ENCODE data around the gene OSGEPL1.
"Not testable (repeated sequence)": the region's sequence is repeated elsewhere in the genome, so short reads cannot be mapped to it uniquely, and the experiment has no call there.

OSGEPL1 gene

DNA sequence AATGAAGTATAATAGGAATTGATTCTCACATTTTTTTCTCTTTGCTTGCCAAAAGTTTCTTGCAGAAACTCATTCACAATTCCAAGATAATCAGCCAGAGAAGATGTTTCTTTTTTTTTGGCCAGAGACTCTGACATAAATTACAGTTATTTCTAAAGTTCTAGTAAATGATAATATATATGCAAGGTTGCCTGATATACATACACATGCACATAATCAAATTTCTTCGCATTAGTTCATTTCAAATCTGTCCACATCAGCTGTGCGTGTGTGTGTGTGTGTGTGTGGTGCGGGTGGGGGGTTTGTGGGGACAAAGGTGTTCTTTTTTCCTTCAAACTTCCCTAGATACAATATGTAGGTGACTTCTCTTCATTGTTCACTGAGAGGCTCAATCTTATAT is 33.2 kb downstream of the OSGEPL1 start:
- no peak for DNase-seq (ENCODE audit: low spot score)

DNA sequence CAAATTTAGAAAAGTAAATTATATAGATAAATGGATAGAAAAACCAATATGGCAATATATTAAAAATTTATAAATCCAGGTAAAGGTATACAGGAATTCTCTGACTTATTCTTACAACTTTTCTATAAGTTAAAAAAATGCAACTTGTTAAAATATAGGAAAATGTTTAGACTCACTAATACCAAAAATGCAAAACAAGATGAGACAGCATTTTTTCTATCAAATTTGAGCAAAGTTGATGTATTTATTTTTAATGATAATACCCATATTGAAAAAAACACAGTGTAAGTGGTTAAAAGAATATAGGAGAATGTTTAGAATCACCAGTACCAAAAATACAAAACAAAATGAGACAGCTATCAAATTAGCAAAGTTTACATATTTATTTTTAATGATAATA is 35.7 kb downstream of the OSGEPL1 start:
- no peak for DNase-seq (ENCODE audit: low spot score)

DNA sequence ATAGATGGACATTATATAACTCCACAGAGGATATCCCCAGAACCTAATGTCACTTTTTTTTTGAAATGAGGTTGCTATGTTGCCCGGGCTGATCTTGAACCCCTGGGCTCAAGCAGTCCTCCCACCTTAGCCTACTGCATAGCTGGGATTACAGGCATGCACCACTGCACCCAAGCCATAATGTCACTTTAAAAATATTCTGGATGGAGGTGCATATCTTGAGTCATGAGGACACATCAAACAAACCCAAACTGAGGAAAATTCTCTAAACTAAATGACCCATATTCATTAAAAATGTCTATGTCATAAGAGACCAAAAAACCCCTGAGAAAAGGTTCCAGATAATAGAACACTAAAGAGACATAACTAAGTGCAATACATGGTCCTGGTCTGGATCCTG is 36.3 kb downstream of the OSGEPL1 start:
- DNase-seq (ENCODE audit: low spot score), result no peak

DNA sequence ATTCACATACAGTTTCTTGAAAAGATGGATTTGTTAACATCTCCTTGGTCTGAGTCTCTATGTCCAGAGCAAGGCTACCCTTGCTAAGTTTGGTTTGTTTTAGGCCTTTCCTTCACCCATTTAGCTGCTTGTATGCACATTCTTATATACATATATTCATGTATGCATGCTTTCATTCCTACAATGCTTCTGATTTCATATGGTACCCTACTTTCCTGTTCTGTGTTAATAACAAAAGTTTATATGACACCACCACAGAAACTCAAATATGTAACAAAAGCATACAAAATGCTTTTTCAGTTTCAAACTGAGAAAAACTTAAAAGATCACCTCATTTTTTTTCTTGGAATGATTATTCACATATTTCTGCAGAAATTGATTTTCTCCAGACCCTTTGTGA is 39.4 kb downstream of the OSGEPL1 start:
- DNase-seq (ENCODE audit: low spot score), result no peak

DNA sequence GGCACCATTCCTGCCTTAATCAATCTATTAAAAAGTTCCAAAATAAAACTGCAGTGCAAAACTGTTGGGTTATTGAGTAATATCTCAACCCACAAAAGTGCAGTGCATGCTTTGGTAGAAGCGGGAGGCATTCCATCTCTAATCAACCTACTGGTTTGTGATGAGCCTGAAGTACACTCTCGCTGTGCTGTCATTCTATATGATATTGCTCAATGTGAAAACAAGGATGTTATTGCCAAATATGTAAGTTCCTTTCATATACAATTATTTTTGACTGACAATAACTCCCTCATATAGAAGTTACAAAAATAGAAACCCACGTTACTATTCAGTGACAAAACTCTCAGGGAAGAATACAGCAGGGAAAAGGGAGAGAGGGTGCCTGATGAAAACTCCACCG is 43.0 kb downstream of the OSGEPL1 start:
- no peak for DNase-seq (ENCODE audit: low spot score)

DNA sequence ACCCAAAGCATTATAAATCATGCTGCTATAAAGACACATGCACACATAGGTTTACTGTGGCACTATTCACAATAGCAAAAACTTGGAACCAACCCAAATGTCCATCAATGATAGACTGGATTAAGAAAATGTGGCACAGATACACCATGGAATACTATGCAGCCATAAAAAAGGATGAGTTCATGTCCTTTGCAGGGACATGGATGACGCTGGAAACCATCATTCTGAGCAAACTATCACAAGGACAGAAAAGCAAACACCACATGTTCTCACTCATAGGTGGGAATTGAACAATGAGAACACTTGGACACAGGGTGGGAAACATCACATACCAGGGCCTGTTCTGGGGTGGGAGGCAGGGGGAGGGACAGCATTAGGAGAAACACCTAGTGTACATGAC is 45.0 kb downstream of the OSGEPL1 start:
- not testable (repeated sequence) for DNase-seq (ENCODE audit: low spot score)

DNA sequence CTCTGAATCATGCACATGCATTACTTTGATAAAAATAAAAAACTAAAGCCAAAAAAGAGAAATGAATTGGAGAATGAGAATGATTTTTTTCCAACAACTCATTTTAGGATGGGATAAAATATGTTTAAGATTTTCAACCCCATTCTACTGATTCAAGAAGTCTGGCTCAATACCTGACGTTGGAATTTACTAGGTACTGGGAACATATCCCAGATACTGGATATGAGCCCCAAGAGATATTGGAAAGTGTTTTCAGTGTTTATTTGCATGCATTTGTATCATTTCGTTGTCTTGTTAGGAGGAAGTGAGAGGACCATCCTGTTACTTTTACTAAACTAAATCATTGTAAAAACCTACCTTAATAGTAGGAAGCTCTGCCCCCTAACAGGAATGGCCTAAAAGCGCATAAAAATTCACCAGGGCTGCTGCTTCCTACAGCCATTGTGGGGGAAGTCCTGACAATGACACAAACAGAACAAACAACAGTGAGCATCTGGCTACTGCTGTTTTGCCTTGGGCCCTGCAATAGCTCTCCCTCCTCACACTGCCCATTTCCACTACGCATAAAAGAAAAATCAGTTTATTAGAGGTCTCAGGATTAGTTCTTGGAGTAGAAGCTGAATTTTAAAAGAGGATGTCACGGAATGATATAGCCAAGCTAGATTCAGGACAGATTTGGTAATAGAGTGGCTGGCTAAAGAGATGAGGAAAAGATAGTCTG is 52.9 kb downstream of the OSGEPL1 start:
- DNase-seq (ENCODE audit: low spot score), result no peak

DNA sequence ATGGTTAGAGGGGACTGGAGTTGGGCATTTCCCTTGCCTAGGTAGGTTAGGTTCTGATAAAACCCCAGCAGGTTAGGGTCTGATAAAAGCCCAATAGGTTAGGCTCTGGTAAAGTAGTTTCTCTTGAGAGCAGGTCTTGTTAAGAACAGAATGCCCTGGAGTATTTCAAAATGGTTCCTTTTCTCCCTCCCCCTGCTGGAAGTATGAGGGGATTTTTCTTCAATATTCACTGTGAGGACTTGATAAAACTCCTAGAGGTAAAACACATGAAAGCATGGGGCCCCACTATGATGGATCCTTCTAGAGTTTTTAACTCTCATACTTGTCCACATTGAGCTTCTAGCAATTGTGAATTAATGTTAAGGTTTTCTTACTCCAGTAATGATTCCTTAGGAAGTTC is 60.5 kb downstream of the OSGEPL1 start:
- no peak for DNase-seq (ENCODE audit: low spot score)

DNA sequence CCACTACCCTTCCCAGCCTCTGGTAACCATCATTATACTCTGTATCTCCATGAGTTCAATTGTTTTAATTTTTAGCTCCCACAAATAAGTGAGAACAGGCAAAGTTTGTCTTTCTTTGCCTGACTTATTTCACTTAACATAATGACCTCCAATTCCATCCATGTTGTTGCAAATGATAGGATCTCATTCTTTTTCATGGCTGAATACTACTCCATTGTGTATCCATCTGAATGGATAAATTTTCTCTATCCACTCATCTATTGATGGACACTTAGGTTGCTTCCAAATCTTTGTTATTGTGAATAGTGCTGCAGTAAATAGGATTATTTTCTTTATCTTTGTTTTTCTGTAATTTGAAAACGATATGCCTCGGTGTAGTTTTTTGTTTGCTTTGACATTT is 61.9 kb downstream of the OSGEPL1 start:
- no peak for DNase-seq (ENCODE audit: low spot score)

DNA sequence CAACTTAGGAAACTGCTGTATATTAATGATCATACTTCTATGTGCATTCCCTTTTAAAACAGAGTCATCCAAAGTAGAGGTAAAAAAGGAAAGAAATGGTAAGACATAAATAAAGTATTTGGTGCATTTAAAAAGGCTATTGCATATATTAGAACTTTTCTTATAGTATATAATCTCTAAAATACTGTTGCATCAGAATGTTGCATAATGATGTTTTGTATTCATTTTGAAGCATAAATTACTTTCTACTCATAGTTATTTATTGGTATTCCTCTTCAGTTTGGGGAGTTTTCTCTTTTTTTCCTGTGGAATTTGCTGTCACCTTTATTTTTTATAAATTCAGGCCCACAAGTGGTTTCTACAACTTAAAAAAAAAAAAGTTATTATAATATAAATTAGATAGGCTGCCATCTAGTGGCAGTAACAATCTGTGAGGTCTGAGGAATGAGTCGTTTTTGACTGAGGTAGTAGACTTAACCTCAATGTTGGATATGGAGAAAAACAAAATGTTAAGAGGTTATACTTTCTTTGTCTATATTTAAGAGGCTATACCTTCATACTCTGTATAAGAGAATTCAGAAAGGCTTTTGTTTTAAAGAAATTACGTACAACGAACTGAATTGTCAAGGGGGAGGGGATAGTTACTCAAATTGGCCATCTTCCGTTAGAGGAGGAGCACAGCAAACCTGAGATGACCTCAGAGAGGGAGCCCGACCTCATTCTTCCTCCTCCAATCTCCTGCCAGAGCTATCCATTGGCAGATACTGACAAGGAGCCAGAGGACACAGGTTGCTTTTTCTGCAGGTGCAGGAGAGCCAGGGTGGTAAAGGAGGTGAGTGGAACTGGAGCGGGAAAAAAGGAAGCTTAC is 64.3 kb downstream of the OSGEPL1 start:
- peak; percentile 80 for DNase-seq (ENCODE audit: low spot score)
